ENCODE results near the gene GYS2. TPM values are rescaled to one million over a fixed set of nuclear protein-coding genes. Genes with fewer than 3 reads are reported as not detected.

Gene GYS2
- total and polyA plus RNA-seq, 2 donors (not counting 1 experiment from before 2014, with no cell fraction given): not detected

DNA sequence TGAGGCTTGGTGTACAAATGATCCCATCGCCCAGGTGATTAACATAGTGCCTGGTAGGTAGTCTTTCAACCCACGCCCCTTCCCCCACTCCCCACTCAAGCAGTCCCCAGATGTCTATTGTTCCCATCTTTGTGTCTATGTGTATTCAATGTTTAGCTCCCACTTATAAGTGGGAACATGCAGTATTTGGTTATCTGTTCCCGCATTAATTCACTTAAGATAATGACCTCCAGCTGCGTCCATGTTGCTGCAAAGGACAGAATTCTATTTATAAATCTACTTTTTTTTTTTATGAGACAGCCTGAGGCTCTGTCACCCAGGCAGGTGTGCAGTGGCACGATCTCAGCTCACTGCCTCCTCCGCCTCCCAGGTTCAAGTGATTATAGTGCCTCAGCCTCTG lies 62.9 kb downstream of the GYS2 start:
- H3K79me2 ChIP-seq (ENCODE audit: control insufficient read depth, insufficient read depth, low read length): no peaks in the 10 kb centered on the region

DNA sequence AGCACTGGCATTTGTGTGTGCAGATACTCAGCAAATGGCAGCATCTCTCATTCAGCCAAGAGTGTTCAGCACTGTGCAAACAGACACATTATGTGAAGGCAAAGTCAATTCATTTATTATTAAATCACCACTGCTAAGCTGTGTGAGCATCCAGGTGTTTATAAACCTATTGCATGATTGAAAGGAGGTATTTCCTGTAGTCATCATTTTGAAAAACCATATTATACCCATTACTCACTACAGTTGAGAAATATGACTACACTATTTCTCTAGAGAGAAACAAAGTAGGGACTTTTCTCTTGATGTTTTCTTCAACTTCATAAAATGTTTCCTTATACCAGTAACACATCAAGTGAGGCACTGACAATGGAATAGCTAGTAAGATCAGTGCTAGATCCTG lies 64.8 kb downstream of the GYS2 start:
- H3K4me3 ChIP-seq (replicated peaks in 1 of 4; ENCODE audit: control extremely low read depth in 1 of 4, insufficient read depth in 1 of 4, low read depth in 3 of 4, low read length in 4 of 4): no peak overlapping the region
- TF ChIP-seq, protein P1, sequence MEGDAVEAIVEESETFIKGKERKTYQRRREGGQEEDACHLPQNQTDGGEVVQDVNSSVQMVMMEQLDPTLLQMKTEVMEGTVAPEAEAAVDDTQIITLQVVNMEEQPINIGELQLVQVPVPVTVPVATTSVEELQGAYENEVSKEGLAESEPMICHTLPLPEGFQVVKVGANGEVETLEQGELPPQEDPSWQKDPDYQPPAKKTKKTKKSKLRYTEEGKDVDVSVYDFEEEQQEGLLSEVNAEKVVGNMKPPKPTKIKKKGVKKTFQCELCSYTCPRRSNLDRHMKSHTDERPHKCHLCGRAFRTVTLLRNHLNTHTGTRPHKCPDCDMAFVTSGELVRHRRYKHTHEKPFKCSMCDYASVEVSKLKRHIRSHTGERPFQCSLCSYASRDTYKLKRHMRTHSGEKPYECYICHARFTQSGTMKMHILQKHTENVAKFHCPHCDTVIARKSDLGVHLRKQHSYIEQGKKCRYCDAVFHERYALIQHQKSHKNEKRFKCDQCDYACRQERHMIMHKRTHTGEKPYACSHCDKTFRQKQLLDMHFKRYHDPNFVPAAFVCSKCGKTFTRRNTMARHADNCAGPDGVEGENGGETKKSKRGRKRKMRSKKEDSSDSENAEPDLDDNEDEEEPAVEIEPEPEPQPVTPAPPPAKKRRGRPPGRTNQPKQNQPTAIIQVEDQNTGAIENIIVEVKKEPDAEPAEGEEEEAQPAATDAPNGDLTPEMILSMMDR (conservative IDR thresholded peaks at IDR 0.05 in 1 of 2, IDR thresholded peaks at IDR 0.05 in 1 of 2; ENCODE audit: low read depth in 1 of 2, low read length in 2 of 2): no peak
- no peak for TF ChIP-seq EZH2 (IDR thresholded peaks at IDR 0.05; ENCODE audit: low read length, missing control alignments)
- H2AFZ ChIP-seq (ENCODE audit: low read length): no peak overlapping the region
- H3K79me2 ChIP-seq (ENCODE audit: control insufficient read depth, insufficient read depth, low read length): no peaks in the 10 kb centered on the region
- no peak overlapping the region for H3K9ac ChIP-seq (ENCODE audit: insufficient read depth, low read length)
- H3K9me3 ChIP-seq (ENCODE audit: control insufficient read depth, insufficient read depth, low read depth, low read length): no peaks in the 10 kb centered on the region
- H3K36me3 ChIP-seq (ENCODE audit: control insufficient read depth, insufficient read depth, low read length): no peaks in the 10 kb centered on the region
- H4K20me1 ChIP-seq (ENCODE audit: control insufficient read depth, extremely low read depth, insufficient read depth, low read length): no peaks in the 10 kb centered on the region
- no peak overlapping the region for H3K27ac ChIP-seq (ENCODE audit: insufficient read depth, low read length)
- no peak for DNase-seq (ENCODE audit: low read depth in 2 of 2)
- no peaks in the 10 kb centered on the region for H3K4me1 ChIP-seq (ENCODE audit: control insufficient read depth, extremely low read depth, insufficient read depth, low read length)
- no peak overlapping the region for H3K4me2 ChIP-seq (ENCODE audit: extremely low read depth, insufficient read depth, low read length)
- H3K27me3 ChIP-seq (ENCODE audit: control insufficient read depth, insufficient read depth, low read length): no peaks in the 10 kb centered on the region

More for the DNA sequence above, 62.9 kb downstream of the GYS2 start:
- no peak for TF ChIP-seq EZH2 (IDR thresholded peaks at IDR 0.05; ENCODE audit: low read length, missing control alignments)
- TF ChIP-seq, protein P1 (conservative IDR thresholded peaks at IDR 0.05 in 1 of 2, IDR thresholded peaks at IDR 0.05 in 1 of 2; ENCODE audit: low read depth in 1 of 2, low read length in 2 of 2): no peak
- Histone ChIP-seq H3K27me3 (ENCODE audit: control insufficient read depth, insufficient read depth, low read length) (no peaks in the 10 kb centered on the region), H3K9ac (ENCODE audit: insufficient read depth, low read length) (no peak overlapping the region), H4K20me1 (ENCODE audit: control insufficient read depth, extremely low read depth, insufficient read depth, low read length) (no peaks in the 10 kb centered on the region), H3K36me3 (ENCODE audit: control insufficient read depth, insufficient read depth, low read length) (no peaks in the 10 kb centered on the region), H3K27ac (ENCODE audit: insufficient read depth, low read length) (no peak overlapping the region), H2AFZ (ENCODE audit: low read length) (no peak overlapping the region), H3K4me3 (replicated peaks in 1 of 4; ENCODE audit: control extremely low read depth in 1 of 4, insufficient read depth in 1 of 4, low read depth in 3 of 4, low read length in 4 of 4) (no peak overlapping the region), H3K4me1 (ENCODE audit: control insufficient read depth, extremely low read depth, insufficient read depth, low read length) (no peaks in the 10 kb centered on the region), H3K9me3 (ENCODE audit: control insufficient read depth, insufficient read depth, low read depth, low read length) (no peaks in the 10 kb centered on the region), H3K4me2 (ENCODE audit: extremely low read depth, insufficient read depth, low read length) (no peak overlapping the region)
- no peak for DNase-seq (ENCODE audit: low read depth in 2 of 2)

DNA sequence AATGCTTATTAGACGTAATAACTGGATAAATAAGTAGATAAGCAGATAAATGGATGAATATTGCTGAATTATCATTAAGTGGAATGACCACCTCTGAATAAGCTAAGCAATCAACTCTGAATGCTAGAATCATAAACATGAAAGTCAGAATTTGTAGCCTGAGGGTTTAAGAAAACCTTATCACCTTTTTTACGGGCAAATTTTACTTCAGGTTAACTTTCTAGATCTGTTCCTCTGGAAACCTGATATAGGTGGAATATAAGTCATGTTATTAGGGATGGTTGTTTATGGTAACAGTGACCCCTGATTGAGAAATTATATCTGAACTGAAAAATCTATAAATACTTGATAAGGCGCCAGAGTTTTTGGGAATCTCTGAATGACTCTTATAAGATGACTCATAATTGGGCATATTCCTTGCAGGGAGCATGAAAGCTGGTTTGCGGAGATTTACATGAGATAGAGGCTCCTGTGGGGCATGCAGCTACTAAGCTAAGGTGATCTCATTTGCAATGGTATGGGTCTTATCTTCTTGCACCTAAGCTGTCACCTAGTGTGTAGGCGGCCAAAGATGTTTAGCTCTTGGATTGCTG lies 66.5 kb downstream of the GYS2 start:
- no peaks in the 10 kb centered on the region for H3K79me2 ChIP-seq (ENCODE audit: control insufficient read depth, insufficient read depth, low read length)
- H3K27me3 ChIP-seq (ENCODE audit: control insufficient read depth, insufficient read depth, low read length): no peaks in the 10 kb centered on the region
- DNase-seq (ENCODE audit: low read depth in 2 of 2): no peak
- H3K9me3 ChIP-seq (ENCODE audit: control insufficient read depth, insufficient read depth, low read depth, low read length): no peaks in the 10 kb centered on the region
- no peaks in the 10 kb centered on the region for H4K20me1 ChIP-seq (ENCODE audit: control insufficient read depth, extremely low read depth, insufficient read depth, low read length)
- no peak overlapping the region for H3K4me3 ChIP-seq (replicated peaks in 1 of 4; ENCODE audit: control extremely low read depth in 1 of 4, insufficient read depth in 1 of 4, low read depth in 3 of 4, low read length in 4 of 4)
- H2AFZ ChIP-seq (ENCODE audit: low read length): no peak overlapping the region
- TF ChIP-seq, protein P1 (conservative IDR thresholded peaks at IDR 0.05 in 1 of 2, IDR thresholded peaks at IDR 0.05 in 1 of 2; ENCODE audit: low read depth in 1 of 2, low read length in 2 of 2): no peak
- no peak for TF ChIP-seq EZH2 (IDR thresholded peaks at IDR 0.05; ENCODE audit: low read length, missing control alignments)
- H3K4me1 ChIP-seq (ENCODE audit: control insufficient read depth, extremely low read depth, insufficient read depth, low read length): no peaks in the 10 kb centered on the region
- no peak overlapping the region for H3K27ac ChIP-seq (ENCODE audit: insufficient read depth, low read length)
- H3K9ac ChIP-seq (ENCODE audit: insufficient read depth, low read length): no peak overlapping the region
- H3K4me2 ChIP-seq (ENCODE audit: extremely low read depth, insufficient read depth, low read length): no peak overlapping the region
- H3K36me3 ChIP-seq (ENCODE audit: control insufficient read depth, insufficient read depth, low read length): no peaks in the 10 kb centered on the region
